IMR-90 (cell line): ENCODE measurements around the gene CDR2L. TPM values are rescaled to one million over a fixed set of nuclear protein-coding genes. Genes with fewer than 3 reads are reported as not detected.

Experiments
- ATAC-seq: fragments of 200-7000 bp; cut with Tn5 transposase; 2 replicates; pipeline ENCODE4 v1.9.1; 2020; ENCODE audit warnings: low read depth, mild to moderate bottlenecking, moderate library complexity
- BruUV-seq: library from RNA; stranded (reverse); fragments of 400-500 nt; replicated peaks from 2 replicates; lab custom pipeline; 2021; lab: Mats Ljungman, UMichigan
- CTCF ChIA-PET: fragments of 300-600 bp; formaldehyde crosslinking; extraction: SDS; loops from one replicate; lab custom pipeline; 2021; ENCODE audit warnings: antibody characterized with exemption; lab: Yijun Ruan, JAX
- POLR2A ChIA-PET: fragments of 300-600 bp; sonication (Branson Sonifier 250); formaldehyde crosslinking; loops from one replicate; lab custom pipeline; 2022; ENCODE audit warnings: antibody characterized with exemption; ENCODE audit not compliant: unreplicated experiment; lab: Charles Lee
- DNase-seq: peaks from one replicate; pipeline ENCODE4 v3.0.0; 2013
- H2AFZ ChIP-seq: replicated peaks from 2 replicates; pipeline ENCODE3; 2013; ENCODE audit warnings: low read length, mild to moderate bottlenecking; ENCODE audit not compliant: poor library complexity
- H2AK5ac ChIP-seq: 2 replicates; pipeline ENCODE4 v1.6.1; 2013; ENCODE audit warnings: low read depth, low read length, inconsistent platforms
- H2AK9ac ChIP-seq: replicated peaks from 2 replicates; pipeline ENCODE3; 2013; ENCODE audit warnings: mild to moderate bottlenecking, low read depth, low read length, moderate library complexity; ENCODE audit not compliant: poor library complexity
- H2BK120ac ChIP-seq: 2 replicates; pipeline ENCODE4 v1.6.1; 2013; ENCODE audit warnings: low read depth, low read length, inconsistent platforms
- H2BK15ac ChIP-seq: 3 replicates; pipeline ENCODE4 v1.6.1; 2013; ENCODE audit warnings: low read depth, low read length, inconsistent platforms
- H2BK20ac ChIP-seq: 2 replicates; pipeline ENCODE4 v1.6.1; 2013; ENCODE audit warnings: low read depth, mild to moderate bottlenecking, inconsistent platforms, low read length, moderate library complexity
- H2BK5ac ChIP-seq: 2 replicates; pipeline ENCODE4 v1.6.1; 2013; ENCODE audit warnings: mild to moderate bottlenecking, low read depth, low read length, inconsistent platforms; ENCODE audit not compliant: poor library complexity, severe bottlenecking
- H3K14ac ChIP-seq: replicated peaks from 2 replicates; pipeline ENCODE4 v1.6.1; 2013; ENCODE audit warnings: low read depth, low read length, inconsistent platforms
- H3K18ac ChIP-seq: 2 replicates; pipeline ENCODE4 v1.6.1; 2013; ENCODE audit warnings: low read depth, low read length, control low read depth
- H3K23ac ChIP-seq: 2 replicates; pipeline ENCODE4 v1.6.1; 2013; ENCODE audit warnings: low read depth, low read length, inconsistent platforms
- H3K27ac ChIP-seq: 2 replicates; pipeline ENCODE4 v1.5.1; 2013; ENCODE audit warnings: mild to moderate bottlenecking, control low read depth, low read length; ENCODE audit not compliant: insufficient read depth
- H3K27me3 ChIP-seq: 2 replicates; pipeline ENCODE4 v1.6.1; 2013; ENCODE audit warnings: low read length; ENCODE audit not compliant: control insufficient read depth, insufficient read depth
- H3K36me3 ChIP-seq: 2 replicates; pipeline ENCODE4 v1.6.1; 2013; ENCODE audit warnings: low read length, mixed read lengths; ENCODE audit not compliant: control insufficient read depth, insufficient read depth
- H3K4ac ChIP-seq: 2 replicates; pipeline ENCODE4 v1.6.1; 2013; ENCODE audit warnings: low read depth, low read length, inconsistent platforms
- H3K4me1 ChIP-seq: 2 replicates; pipeline ENCODE4 v1.6.1; 2013; ENCODE audit warnings: low read length, mixed read lengths; ENCODE audit not compliant: control insufficient read depth, insufficient read depth
- H3K4me2 ChIP-seq: 2 replicates; pipeline ENCODE4 v1.6.1; 2013; ENCODE audit warnings: low read depth, mild to moderate bottlenecking, control low read depth, low read length, moderate library complexity
- H3K4me3 ChIP-seq: 2 replicates; pipeline ENCODE4 v1.5.1; 2013; ENCODE audit warnings: low read depth, mild to moderate bottlenecking, control low read depth, low read length, moderate library complexity; ENCODE audit not compliant: insufficient read depth
- H3K56ac ChIP-seq: 2 replicates; pipeline ENCODE4 v1.6.1; 2013; ENCODE audit warnings: low read length, inconsistent platforms; ENCODE audit not compliant: insufficient read depth; ENCODE audit errors: extremely low read depth
- H3K79me1 ChIP-seq, 2 experiments: 2 replicates each; pipeline ENCODE4 v1.6.1; 2013; ENCODE audit warnings: low read length in 2 of 2, inconsistent platforms in 1 of 2, low read depth in 1 of 2
- H3K9ac ChIP-seq: 2 replicates; pipeline ENCODE4 v1.6.1; 2013; ENCODE audit warnings: low read depth, low read length, control low read depth
- H3K9me1 ChIP-seq: 2 replicates; pipeline ENCODE4 v1.6.1; 2013; ENCODE audit warnings: low read length, inconsistent platforms; ENCODE audit not compliant: insufficient read depth
- H3K9me3 ChIP-seq: 2 replicates; pipeline ENCODE4 v1.6.1; 2013; ENCODE audit warnings: low read length; ENCODE audit not compliant: control insufficient read depth, insufficient read depth
- H4K20me1 ChIP-seq: 2 replicates; pipeline ENCODE4 v1.6.1; 2013; ENCODE audit warnings: low read length, inconsistent platforms; ENCODE audit not compliant: insufficient read depth
- H4K5ac ChIP-seq: 2 replicates; pipeline ENCODE4 v1.6.1; 2013; ENCODE audit warnings: mild to moderate bottlenecking, low read depth, low read length, control low read depth
- H4K8ac ChIP-seq, 2 experiments: 2 replicates each; pipeline ENCODE4 v1.6.1; 2013; ENCODE audit warnings: low read depth in 2 of 2, low read length in 2 of 2, control low read depth in 1 of 2, inconsistent platforms in 1 of 2
- H4K91ac ChIP-seq: 2 replicates; pipeline ENCODE4 v1.6.1; 2013; ENCODE audit warnings: low read depth, low read length, inconsistent platforms; ENCODE audit not compliant: insufficient read depth
- CHD1 ChIP-seq: IDR thresholded peaks from 2 replicates; pipeline ENCODE4 v1.6.1; 2012; ENCODE audit warnings: low read depth, low read length, improper control_type of control experiment
- FOS ChIP-seq: fragments of 150-350 bp; IDR thresholded peaks from 2 replicates; pipeline ENCODE4 v1.6.1; 2016; ENCODE audit warnings: low read depth, low read length
- MAZ ChIP-seq: IDR thresholded peaks from 2 replicates; pipeline ENCODE4 v1.6.1; 2012; ENCODE audit warnings: low read depth, mild to moderate bottlenecking, low read length, improper control_type of control experiment, moderate library complexity, borderline replicate concordance
- USF2 ChIP-seq: fragments of 150-350 bp; IDR thresholded peaks from 2 replicates; pipeline ENCODE4 v1.6.1; 2017; ENCODE audit warnings: mild to moderate bottlenecking, antibody characterized with exemption, low read length, low read depth
- WGBS, 2 experiments: methylation state at CpG; one replicate each; pipeline versions ENCODE4 v1.1.5 to v1.1.7; 2013; ENCODE audit warnings: missing lambda C conversion rate in 2 of 2; ENCODE audit not compliant: insufficient read length in 1 of 2; ENCODE audit errors: extremely low coverage in 2 of 2; 5-methylcytosine and 5-hydroxymethylcytosine counted together
- dilution Hi-C: fragments of 300-500 bp; cut with HindIII; formaldehyde crosslinking; loops from one replicate; pipeline ENCODE4 v1.14.3; 2018; ENCODE audit warnings: low sequenced_read_pairs; ENCODE audit not compliant: unreplicated experiment
- in situ Hi-C: fragments of 300-500 bp; cut with MboI; formaldehyde crosslinking; loops from 3 replicates; pipeline ENCODE4 v1.14.3; 2019; ENCODE audit warnings: low sequenced_read_pairs, inconsistent platforms, mixed read lengths
- intact Hi-C: fragments of 100-400 bp; cut with micrococcal nuclease; formaldehyde crosslinking; loops from 2 replicates; pipeline ENCODE4 v1.10.0; 2022
- polyA plus RNA-seq, 3 experiments: library from polyadenylated mRNA; depleted of rRNA; stranded (reverse); fragments of >200 nt; gene quantifications; 2 replicates each; pipeline ENCODE4 v1.2.3, GENCODE V29; 2012; ENCODE audit warnings: low replicate concordance in 1 of 3
- total RNA-seq: library from RNA; depleted of rRNA; stranded (reverse); fragments of >200 nt; gene quantifications from 2 replicates; pipeline ENCODE4 v1.2.3, GENCODE V29; 2012

Gene CDR2L
- total and polyA plus RNA-seq, 2 of the 4 experiments (the other 2 are of a cell fraction), result 5.7 to 18.9 TPM

GRCh38 chr17:74990581-74991105, 3.2 kb downstream of the CDR2L start:
- BruUV-seq, result no TSS peak
- intact Hi-C loops, result no loop called here

More at GRCh38 chr17:74990581-74991105, 3.2 kb downstream of the CDR2L start:
- ATAC-seq, result no peak
- no peak overlapping the region for H4K8ac ChIP-seq
- H2BK15ac ChIP-seq, result no peak overlapping the region
- no peak overlapping the region for H3K56ac ChIP-seq
- no peak overlapping the region for H3K23ac ChIP-seq
- H3K79me1 ChIP-seq, result peaks cover 15 to 78% of the 10 kb centered on the region in 2 experiments; a peak in 3 of 4 replicates
- H3K14ac ChIP-seq, result no peak overlapping the region
- H2AK5ac ChIP-seq, result peak overlapping the region; percentile 3; the same call in 1 of the 2 replicates
- no peak overlapping the region for H4K91ac ChIP-seq
- peak overlapping the region; percentile 52 for H2AK9ac ChIP-seq
- H3K9me1 ChIP-seq, result peaks cover 23% of the 10 kb centered on the region
- in situ Hi-C loops (no loop called here), dilution Hi-C loops (no loop called here)
- DNase-seq, result no peak
- no peak overlapping the region for H2BK120ac ChIP-seq
- H2BK5ac ChIP-seq, result no peak overlapping the region
- H3K27ac ChIP-seq, result no peak overlapping the region
- peaks cover 4% of the 10 kb centered on the region; the same call in 1 of the 2 replicates for H3K36me3 ChIP-seq
- H4K20me1 ChIP-seq, result peaks cover 14% of the 10 kb centered on the region
- no peak overlapping the region for H3K4me2 ChIP-seq
- POLR2A ChIA-PET, result no interaction called here
- H2AFZ ChIP-seq, result no peak overlapping the region
- WGBS, 2 experiments, result 97% methylated on average over 5 of the region's 10 CpGs; no CpG with 5 or more reads in 1 of the 2 experiments
- no peak overlapping the region for H2BK20ac ChIP-seq
- no peak overlapping the region for H3K9ac ChIP-seq
- H3K4me1 ChIP-seq, result peaks cover 18% of the 10 kb centered on the region
- H4K5ac ChIP-seq, result no peak overlapping the region
- H3K4me3 ChIP-seq, result no peak overlapping the region
- no peak overlapping the region for H3K18ac ChIP-seq
- TF ChIP-seq MAZ (no peak), FOS (no peak), CHD1 (no peak), USF2 (no peak)
- no peaks in the 10 kb centered on the region for H3K27me3 ChIP-seq
- H3K4ac ChIP-seq, result no peak overlapping the region
- no peaks in the 10 kb centered on the region for H3K9me3 ChIP-seq
- CTCF ChIA-PET, result no interaction called here
